ENCODE measurements around the gene C1orf159.
A peak's percentile ranks its signal among the peaks of the same experiment; 100 is the strongest.

C1orf159 gene

GRCh38 chr1:1144122-1144842 lies 28.4 kb upstream of the C1orf159 start:
- H3K4me1 ChIP-seq (ENCODE audit: control insufficient read depth, insufficient read depth, low read length) = no peaks in the 10 kb centered on the region
- ChIA-PET POLR2A (no interaction called here), CTCF (no interaction called here)
- H3K9me3 ChIP-seq (ENCODE audit: control insufficient read depth, insufficient read depth, low read depth, low read length) = no peaks in the 10 kb centered on the region
- no peaks in the 10 kb centered on the region for H3K36me3 ChIP-seq (ENCODE audit: control insufficient read depth in 2 of 2, insufficient read depth in 1 of 2, low read length in 2 of 2)
- no peak overlapping the region for H3K27ac ChIP-seq (ENCODE audit: extremely low read depth, low read depth, low read length)
- H3K4me3 ChIP-seq (ENCODE audit: low read depth, low read length) = no peak overlapping the region
- peak; percentile 85 for TF ChIP-seq ZNF692 (tag by site-specific recombination; IDR thresholded peaks at IDR 0.05)
- no peak for TF ChIP-seq ZBTB49 (tag by site-specific recombination; IDR thresholded peaks at IDR 0.05; ENCODE audit: low read depth)
- peak; percentile 80 for TF ChIP-seq KLF17 (tag by site-specific recombination; IDR thresholded peaks at IDR 0.05)
- TF ChIP-seq ZNF623 (tag by site-specific recombination; IDR thresholded peaks at IDR 0.05) = no peak
- TF ChIP-seq HIC1 (tag by site-specific recombination; IDR thresholded peaks at IDR 0.05) = no peak
- peak; percentile 19; the same call in 1 of the 2 replicates for TF ChIP-seq ZNF341 (tag by site-specific recombination; IDR thresholded peaks at IDR 0.05; ENCODE audit: low read depth)
- peak; percentile 29; the same call in 1 of the 2 replicates for TF ChIP-seq ZFP69B (tag by site-specific recombination; IDR thresholded peaks at IDR 0.05)
- TF ChIP-seq OSR2 (tag by site-specific recombination; IDR thresholded peaks at IDR 0.05) = no peak
- peak; percentile 32; the same call in 1 of the 2 replicates for TF ChIP-seq SP2 (tag by site-specific recombination; IDR thresholded peaks at IDR 0.05)
- TF ChIP-seq FEZF1 (tag by site-specific recombination; IDR thresholded peaks at IDR 0.05) = peak; percentile 10; the same call in 1 of the 2 replicates
- TF ChIP-seq KLF1 (tag by site-specific recombination; IDR thresholded peaks at IDR 0.05) = peak; percentile 83
- TF ChIP-seq ZIC2 (tag by site-specific recombination; IDR thresholded peaks at IDR 0.05) = peak; percentile 27; the same call in 1 of the 2 replicates
- TF ChIP-seq ZBTB8A (tag by site-specific recombination; IDR thresholded peaks at IDR 0.05) = 0 out of 2 replicates have a peak, but pooled peaks have one; percentile 44
- peak; percentile 37; the same call in 1 of the 2 replicates for TF ChIP-seq PATZ1 (tag by site-specific recombination; IDR thresholded peaks at IDR 0.05)
- no peak for TF ChIP-seq ZNF2 (tag by site-specific recombination; IDR thresholded peaks at IDR 0.05)
- TF ChIP-seq ZNF121 (tag by site-specific recombination; IDR thresholded peaks at IDR 0.05) = no peak
- TF ChIP-seq ZNF335 (tag by site-specific recombination; conservative IDR thresholded peaks at IDR 0.05) = peak; percentile 73
- TF ChIP-seq ZNF600 (tag by site-specific recombination; IDR thresholded peaks at IDR 0.05) = peak; percentile 54
- 0 out of 2 replicates have a peak, but pooled peaks have one; percentile 14 for TF ChIP-seq ZBTB17 (tag by site-specific recombination; IDR thresholded peaks at IDR 0.05)
- TF ChIP-seq ZBTB20 (tag by site-specific recombination; IDR thresholded peaks at IDR 0.05) = peak; percentile 84
